ENCODE measurements around the gene GAB4.

Gene GAB4

GRCh38 chr22:17047656-17048055 lies 39.6 kb upstream of the GAB4 start (continued):
- TF ChIP-seq ZNF645 (tag by site-specific recombination; IDR thresholded peaks at IDR 0.05) (no peak), REST (tag by site-specific recombination; IDR thresholded peaks at IDR 0.05) (no peak)

- POLR2A ChIA-PET = no interaction called here
Measured at GRCh38 chr22:17046566-17047348, 38.7 kb upstream of the GAB4 start.

More at GRCh38 chr22:17046566-17047348, 38.7 kb upstream of the GAB4 start:
- no peaks in the 10 kb centered on the region for H3K9me3 ChIP-seq (ENCODE audit: control insufficient read depth, insufficient read depth, low read depth, low read length)
- no peak overlapping the region for H3K27ac ChIP-seq (ENCODE audit: extremely low read depth, low read depth, low read length)
- no peaks in the 10 kb centered on the region for H3K4me1 ChIP-seq (ENCODE audit: control insufficient read depth, insufficient read depth, low read length)
- peaks cover 0 to 11% of the 10 kb centered on the region in 2 experiments; a peak in 2 of 3 replicates for H3K36me3 ChIP-seq (ENCODE audit: control insufficient read depth in 2 of 2, insufficient read depth in 1 of 2, low read length in 2 of 2)
- CTCF ChIA-PET = interaction anchor here (1.5 kb wide), 1 partner anchor 11 kb away, joined by 5 read pairs; no protein-coding TSS in a partner anchor
- no peak for TF ChIP-seq ZBTB1 (tag by site-specific recombination; IDR thresholded peaks at IDR 0.05)
- no peak for TF ChIP-seq ZNF449 (tag by site-specific recombination; IDR thresholded peaks at IDR 0.05)
- no peak for TF ChIP-seq ZNF76 (tag by site-specific recombination; IDR thresholded peaks at IDR 0.05; ENCODE audit: borderline replicate concordance, low read depth)
- TF ChIP-seq ZNF48 (tag by site-specific recombination; IDR thresholded peaks at IDR 0.05) = no peak
- no peak for TF ChIP-seq ZNF169 (tag by site-specific recombination; IDR thresholded peaks at IDR 0.05)
- no peak for TF ChIP-seq ZNF791 (tag by site-specific recombination; IDR thresholded peaks at IDR 0.05)
- no peak for TF ChIP-seq ZNF16 (tag by site-specific recombination; IDR thresholded peaks at IDR 0.05; ENCODE audit: low read depth)
- no peak for TF ChIP-seq ZNF274 (IDR thresholded peaks at IDR 0.05; ENCODE audit: low read length)
- no peak for TF ChIP-seq ZNF274 (tag by site-specific recombination; IDR thresholded peaks at IDR 0.05; ENCODE audit: borderline replicate concordance)
- no peak for TF ChIP-seq PRDM2 (tag by site-specific recombination; IDR thresholded peaks at IDR 0.05; ENCODE audit: borderline replicate concordance)
- TF ChIP-seq ZNF138 (tag by site-specific recombination; IDR thresholded peaks at IDR 0.05; ENCODE audit: borderline replicate concordance) = no peak
- TF ChIP-seq ZNF530 (tag by site-specific recombination; IDR thresholded peaks at IDR 0.05; ENCODE audit: low read depth) = no peak
- no peak for TF ChIP-seq HOXC10 (CRISPR knock-in tag; IDR thresholded peaks at IDR 0.05)
- no peak for TF ChIP-seq ZBTB44 (tag by site-specific recombination; IDR thresholded peaks at IDR 0.05)
- no peak for TF ChIP-seq ZNF768 (tag by site-specific recombination; IDR thresholded peaks at IDR 0.05)
- TF ChIP-seq ZNF837 (tag by site-specific recombination; IDR thresholded peaks at IDR 0.05) = no peak
- no peak overlapping the region for H3K4me3 ChIP-seq (ENCODE audit: low read depth, low read length)
